HEK293 (cell line): ENCODE data around the gene TLR5.

Source experiments
- CTCF ChIP-seq: fragments of 450-650 bp; formaldehyde crosslinking; IDR thresholded peaks from 2 replicates; pipeline ENCODE4 v1.5.1; 2016; ENCODE audit warnings: missing biosample characterization, missing genetic modification characterization
- KLF17 ChIP-seq: fragments of 450-650 bp; formaldehyde crosslinking; IDR thresholded peaks from 2 replicates; pipeline ENCODE4 v1.5.1; 2016; ENCODE audit warnings: missing biosample characterization, missing genetic modification characterization
- ZBTB17 ChIP-seq: fragments of 450-650 bp; formaldehyde crosslinking; IDR thresholded peaks from 2 replicates; pipeline ENCODE4 v1.5.1; 2016; ENCODE audit warnings: missing biosample characterization, missing genetic modification characterization
- ZEB2 ChIP-seq: fragments of 450-650 bp; formaldehyde crosslinking; IDR thresholded peaks from 2 replicates; pipeline ENCODE4 v1.5.1; 2016; ENCODE audit warnings: missing biosample characterization, missing genetic modification characterization
- ZNF157 ChIP-seq: fragments of 450-650 bp; formaldehyde crosslinking; IDR thresholded peaks from 2 replicates; pipeline ENCODE4 v1.5.1; 2016; ENCODE audit warnings: missing biosample characterization, missing genetic modification characterization

GRCh38 chr1:223179786-223180185 is 36.7 kb upstream of the TLR5 start:
- TF ChIP-seq ZEB2, result no peak
- no peak for TF ChIP-seq ZBTB17
- no peak for TF ChIP-seq KLF17 (tag by site-specific recombination)
- no peak for TF ChIP-seq ZNF157 (tag by site-specific recombination)
- TF ChIP-seq CTCF (tag by site-specific recombination), result no peak
